Measurements from ENCODE around the gene FUT3. TPM values are rescaled to one million over a fixed set of nuclear protein-coding genes. Genes with fewer than 3 reads are reported as not detected.

FUT3 gene
- total and polyA plus RNA-seq, 9 of the 15 experiments (the other 6 are each of a cell fraction or from before 2014, with no cell fraction given): 0.09 TPM; not detected in 8

DNA sequence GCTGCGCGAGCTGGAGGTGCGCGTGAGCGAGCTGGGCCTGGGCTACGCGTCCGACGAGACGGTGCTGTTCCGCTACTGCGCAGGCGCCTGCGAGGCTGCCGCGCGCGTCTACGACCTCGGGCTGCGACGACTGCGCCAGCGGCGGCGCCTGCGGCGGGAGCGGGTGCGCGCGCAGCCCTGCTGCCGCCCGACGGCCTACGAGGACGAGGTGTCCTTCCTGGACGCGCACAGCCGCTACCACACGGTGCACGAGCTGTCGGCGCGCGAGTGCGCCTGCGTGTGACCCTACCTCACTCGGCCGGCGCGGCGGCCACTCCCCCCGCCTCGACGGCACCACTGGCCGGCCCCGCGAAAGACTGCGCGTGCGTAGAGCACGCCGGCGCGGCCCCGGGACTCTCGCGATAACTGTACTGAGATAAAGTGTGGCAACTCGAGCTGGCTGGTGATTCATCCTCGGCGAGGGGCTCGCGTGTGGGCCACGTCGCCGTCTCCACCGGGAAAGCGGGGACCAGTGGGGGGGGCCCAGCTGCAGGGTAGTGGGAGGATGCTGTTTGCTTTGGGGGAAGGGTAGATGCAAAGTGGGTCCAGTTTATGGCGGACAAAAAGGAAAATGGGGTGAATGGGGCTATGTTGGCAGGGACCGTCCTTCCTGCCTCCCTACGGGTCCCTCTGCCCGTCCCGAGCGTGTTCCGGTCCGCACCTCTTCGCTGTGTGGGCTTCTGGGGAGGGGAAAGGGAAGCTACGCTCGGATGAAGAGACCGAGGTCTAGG, 23.2 kb downstream of the FUT3 start:
- intact Hi-C loops (cut with micrococcal nuclease): no loop called here
- peak overlapping the region; percentile 59 for H3K4me3 ChIP-seq
- TF ChIP-seq PRPF4 (IDR thresholded peaks at IDR 0.05; ENCODE audit: insufficient read depth, low read depth, low read length, poor library complexity, severe bottlenecking) (no peak), SOX6 (IDR thresholded peaks at IDR 0.05) (0 out of 2 replicates have a peak, but pooled peaks have one; percentile 44), SMAD4 (CRISPR knock-in tag; conservative IDR thresholded peaks at IDR 0.05) (peak; percentile 82; the same call in 1 of the 2 replicates), EP400 (IDR thresholded peaks at IDR 0.05) (peak; percentile 88), HDAC2 (IDR thresholded peaks at IDR 0.05) (peak; percentile 63), MTA1 (IDR thresholded peaks at IDR 0.05; ENCODE audit: borderline replicate concordance) (no peak), ZNF518B (CRISPR knock-in tag; IDR thresholded peaks at IDR 0.05) (no peak), RBM25 (IDR thresholded peaks at IDR 0.05; ENCODE audit: low read depth, low read length, severe bottlenecking) (peak; percentile 99), ZNF444 (CRISPR knock-in tag; IDR thresholded peaks at IDR 0.05) (no peak), ZNF584 (CRISPR knock-in tag; IDR thresholded peaks at IDR 0.05; ENCODE audit: low read depth) (no peak), ZNF175 (CRISPR knock-in tag; IDR thresholded peaks at IDR 0.05; ENCODE audit: low read depth) (0 out of 2 replicates have a peak, but pooled peaks have one; percentile 45), NFRKB (IDR thresholded peaks at IDR 0.05; ENCODE audit: low read depth) (peak; percentile 85), FOSL1 (tag; conservative IDR thresholded peaks at IDR 0.05) (peak; percentile 99)
- TF ChIP-seq, protein P1, sequence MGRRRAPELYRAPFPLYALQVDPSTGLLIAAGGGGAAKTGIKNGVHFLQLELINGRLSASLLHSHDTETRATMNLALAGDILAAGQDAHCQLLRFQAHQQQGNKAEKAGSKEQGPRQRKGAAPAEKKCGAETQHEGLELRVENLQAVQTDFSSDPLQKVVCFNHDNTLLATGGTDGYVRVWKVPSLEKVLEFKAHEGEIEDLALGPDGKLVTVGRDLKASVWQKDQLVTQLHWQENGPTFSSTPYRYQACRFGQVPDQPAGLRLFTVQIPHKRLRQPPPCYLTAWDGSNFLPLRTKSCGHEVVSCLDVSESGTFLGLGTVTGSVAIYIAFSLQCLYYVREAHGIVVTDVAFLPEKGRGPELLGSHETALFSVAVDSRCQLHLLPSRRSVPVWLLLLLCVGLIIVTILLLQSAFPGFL (CRISPR knock-in tag; IDR thresholded peaks at IDR 0.05): no peak
- TF ChIP-seq, protein P2, sequence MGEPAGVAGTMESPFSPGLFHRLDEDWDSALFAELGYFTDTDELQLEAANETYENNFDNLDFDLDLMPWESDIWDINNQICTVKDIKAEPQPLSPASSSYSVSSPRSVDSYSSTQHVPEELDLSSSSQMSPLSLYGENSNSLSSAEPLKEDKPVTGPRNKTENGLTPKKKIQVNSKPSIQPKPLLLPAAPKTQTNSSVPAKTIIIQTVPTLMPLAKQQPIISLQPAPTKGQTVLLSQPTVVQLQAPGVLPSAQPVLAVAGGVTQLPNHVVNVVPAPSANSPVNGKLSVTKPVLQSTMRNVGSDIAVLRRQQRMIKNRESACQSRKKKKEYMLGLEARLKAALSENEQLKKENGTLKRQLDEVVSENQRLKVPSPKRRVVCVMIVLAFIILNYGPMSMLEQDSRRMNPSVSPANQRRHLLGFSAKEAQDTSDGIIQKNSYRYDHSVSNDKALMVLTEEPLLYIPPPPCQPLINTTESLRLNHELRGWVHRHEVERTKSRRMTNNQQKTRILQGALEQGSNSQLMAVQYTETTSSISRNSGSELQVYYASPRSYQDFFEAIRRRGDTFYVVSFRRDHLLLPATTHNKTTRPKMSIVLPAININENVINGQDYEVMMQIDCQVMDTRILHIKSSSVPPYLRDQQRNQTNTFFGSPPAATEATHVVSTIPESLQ (CRISPR knock-in tag; IDR thresholded peaks at IDR 0.05): peak; percentile 86; the same call in 1 of the 2 replicates

More for the DNA sequence above, 23.2 kb downstream of the FUT3 start:
- Histone ChIP-seq H3K9me3 (replicated peaks; ENCODE audit: control insufficient read depth, insufficient read depth, low read depth, low read length) (no peaks in the 10 kb centered on the region), H3K27ac (ENCODE audit: extremely low read depth, low read depth, low read length) (peak overlapping the region; percentile 96), H3K79me2 (ENCODE audit: control insufficient read depth, insufficient read depth, low read length) (peaks cover 4% of the 10 kb centered on the region; the same call in 1 of the 3 replicates), H3K9me1 (ENCODE audit: control insufficient read depth, insufficient read depth, low read length) (peaks cover 3% of the 10 kb centered on the region), H3K27me3 (ENCODE audit: control insufficient read depth in 2 of 2, insufficient read depth in 2 of 2, low read length in 2 of 2) (peaks cover 0 to 5% of the 10 kb centered on the region in 2 experiments; a peak in 3 of 5 replicates), H3K4me1 (replicated peaks in 1 of 2; ENCODE audit: control insufficient read depth in 2 of 2, insufficient read depth in 2 of 2, low read length in 2 of 2) (peaks cover 6 to 69% of the 10 kb centered on the region in 2 experiments; a peak in 4 of 5 replicates), H2AFZ (ENCODE audit: low read depth, low read length) (peak overlapping the region; percentile 94), H3K36me3 (ENCODE audit: control insufficient read depth, insufficient read depth, low read length) (no peaks in the 10 kb centered on the region), H4K20me1 (replicated peaks; ENCODE audit: control insufficient read depth, insufficient read depth, low read length) (no peaks in the 10 kb centered on the region; the same call in 1 of the 2 replicates), H3K9ac (ENCODE audit: insufficient read depth in 1 of 2, low read depth in 2 of 2, low read length in 2 of 2) (peak overlapping the region; percentile 93 to 97), H3K4me2 (ENCODE audit: insufficient read depth, low read length) (peak overlapping the region; percentile 98)
- peak; percentile 97 for FAIRE-seq
- ATAC-seq: peak; percentile 86
- ChIA-PET POLR2A (interaction anchor here (0.6 to 2.2 kb wide), 29 partner anchors 9 to 789 kb away, joined by 3 to 16 read pairs (median 4); partner anchors contain the start of genes CATSPERD, DUS3L, FUT3 and FUT6), CTCF (ENCODE audit: low intra/inter-chr PET ratio) (no interaction called here)
- 1% methylated on average over 85 of the region's 91 CpGs for WGBS (ENCODE audit: insufficient coverage, low coverage, missing lambda C conversion rate)
- BruUV-seq (replicated peaks): no TSS peak
- in situ Hi-C loops (cut with MboI): no loop called here
- DNase-seq (ENCODE audit: extremely low read depth in 1 of 4, low spot score in 3 of 4): peak; percentile 97 to 99 (median 99)

All from K562 (cell line).